Progenitor cell of endocrine pancreas (in vitro differentiated cells): ENCODE data around the gene LSAMP. TPM values are rescaled to one million over a fixed set of nuclear protein-coding genes. Genes with fewer than 3 reads are reported as not detected.

Source experiments
- DNase-seq: peaks from one replicate; pipeline ENCODE4 v3.0.0; 2021; ENCODE audit warnings: low spot score; ENCODE audit not compliant: unreplicated experiment
- H3K27ac Mint-ChIP-seq: 2 replicates; pipeline ENCODE4 v1.8.0; 2021; ENCODE audit warnings: mild to moderate bottlenecking, moderate library complexity, mixed read lengths
- H3K27me3 Mint-ChIP-seq: 2 replicates; pipeline ENCODE4 v1.8.0; 2021; ENCODE audit warnings: mixed read lengths
- H3K36me3 Mint-ChIP-seq: 2 replicates; pipeline ENCODE4 v1.8.0; 2022; ENCODE audit warnings: mixed read lengths; ENCODE audit not compliant: insufficient read depth
- H3K4me1 Mint-ChIP-seq: 2 replicates; pipeline ENCODE4 v1.8.0; 2021; ENCODE audit warnings: low read depth, mixed read lengths
- H3K4me3 Mint-ChIP-seq: 2 replicates; pipeline ENCODE4 v1.8.0; 2021; ENCODE audit warnings: low read depth, mild to moderate bottlenecking, moderate library complexity, mixed read lengths
- H3K9me3 Mint-ChIP-seq: 2 replicates; pipeline ENCODE4 v1.8.0; 2021; ENCODE audit warnings: low read depth, mixed read lengths
- CTCF ChIP-seq: fragments of 200-600 bp; sonication (generic); IDR thresholded peaks from one replicate; pipeline ENCODE4 v1.5.0; 2021; ENCODE audit warnings: antibody characterized with exemption, mild to moderate bottlenecking; ENCODE audit not compliant: unreplicated experiment
- total RNA-seq: library from RNA; stranded (reverse); gene quantifications from 2 replicates; pipeline ENCODE4 v1.2.1, GENCODE V29; 2021

The LSAMP gene
- total RNA-seq, 1 donor from 2014 or later = 20.7 TPM

DNA sequence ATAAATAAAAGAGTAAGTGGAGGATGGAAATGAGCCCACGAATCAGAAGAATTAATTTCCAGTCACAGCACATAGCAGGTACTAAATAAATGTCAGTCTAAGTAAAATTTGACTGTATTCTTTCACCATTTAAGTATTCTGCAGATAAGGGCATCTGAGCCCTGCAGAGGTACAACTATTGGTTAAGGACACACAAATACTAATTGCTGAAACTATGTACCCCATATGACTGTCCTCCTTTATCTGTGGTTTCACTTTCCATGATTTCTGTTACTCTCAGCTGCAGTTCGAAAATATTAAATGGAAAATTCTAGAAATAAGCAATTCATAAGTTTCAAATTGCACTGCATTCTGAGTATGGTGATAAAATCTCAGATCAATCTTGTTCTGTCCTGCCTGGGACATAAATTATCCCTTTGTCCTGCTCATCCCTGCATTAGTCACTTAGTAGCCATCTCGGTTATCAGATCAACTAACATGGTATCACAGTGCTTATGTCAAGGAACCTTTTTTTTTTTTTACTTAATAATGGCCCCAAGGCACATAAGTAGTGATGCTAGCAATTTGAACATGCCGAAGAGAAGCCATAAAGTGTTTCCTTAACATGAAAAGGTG lies 95.1 kb downstream of the LSAMP start:
- H3K36me3 Mint-ChIP-seq = no peaks in the 10 kb centered on the region
- H3K4me3 Mint-ChIP-seq = no peak overlapping the region
- no peak for DNase-seq
- H3K27ac Mint-ChIP-seq = no peak overlapping the region
- no peaks in the 10 kb centered on the region for H3K27me3 Mint-ChIP-seq
- H3K9me3 Mint-ChIP-seq = no peaks in the 10 kb centered on the region
- H3K4me1 Mint-ChIP-seq = no peaks in the 10 kb centered on the region
- no peak for TF ChIP-seq CTCF

GRCh38 chr3:116348216-116348615 lies 97.1 kb downstream of the LSAMP start:
- peaks cover 12% of the 10 kb centered on the region for H3K4me1 Mint-ChIP-seq

GRCh38 chr3:116342499-116342898 lies 102.8 kb downstream of the LSAMP start:
- no peak for DNase-seq
- no peaks in the 10 kb centered on the region for H3K9me3 Mint-ChIP-seq
- H3K4me3 Mint-ChIP-seq = no peak overlapping the region
- H3K4me1 Mint-ChIP-seq = peaks cover 17% of the 10 kb centered on the region
- no peaks in the 10 kb centered on the region for H3K27me3 Mint-ChIP-seq
- H3K36me3 Mint-ChIP-seq = no peaks in the 10 kb centered on the region
- no peak overlapping the region for H3K27ac Mint-ChIP-seq
- TF ChIP-seq CTCF = no peak

More at GRCh38 chr3:116348216-116348615, 97.1 kb downstream of the LSAMP start:
- H3K4me3 Mint-ChIP-seq = no peak overlapping the region
- no peaks in the 10 kb centered on the region for H3K27me3 Mint-ChIP-seq
- no peak overlapping the region for H3K27ac Mint-ChIP-seq
- no peak for DNase-seq
- H3K36me3 Mint-ChIP-seq = no peaks in the 10 kb centered on the region
- no peaks in the 10 kb centered on the region for H3K9me3 Mint-ChIP-seq
- no peak for TF ChIP-seq CTCF

DNA sequence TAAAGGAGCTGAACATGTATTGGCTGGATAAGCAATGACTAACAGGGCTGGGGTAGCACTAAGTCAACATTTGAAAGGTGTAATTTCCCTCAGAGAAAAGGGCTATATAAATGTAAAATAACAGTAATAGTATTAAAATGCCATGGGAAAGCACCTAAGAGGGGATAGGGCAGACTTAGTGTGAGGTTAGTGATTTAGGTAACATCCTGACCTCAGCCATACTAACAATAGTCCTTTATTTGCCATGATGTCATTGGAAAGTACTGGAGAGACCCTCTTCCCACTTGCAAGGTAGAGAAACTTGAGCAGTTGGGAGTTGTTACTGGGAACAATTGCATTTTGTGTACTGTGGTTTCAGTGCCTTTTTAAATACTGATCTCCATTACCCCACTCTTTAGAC lies 103.4 kb downstream of the LSAMP start:
- no peak overlapping the region for H3K4me3 Mint-ChIP-seq
- H3K36me3 Mint-ChIP-seq = no peaks in the 10 kb centered on the region
- H3K9me3 Mint-ChIP-seq = no peaks in the 10 kb centered on the region
- no peak for DNase-seq
- TF ChIP-seq CTCF = no peak
- H3K27ac Mint-ChIP-seq = no peak overlapping the region
- H3K27me3 Mint-ChIP-seq = no peaks in the 10 kb centered on the region
- H3K4me1 Mint-ChIP-seq = peaks cover 17% of the 10 kb centered on the region

DNA sequence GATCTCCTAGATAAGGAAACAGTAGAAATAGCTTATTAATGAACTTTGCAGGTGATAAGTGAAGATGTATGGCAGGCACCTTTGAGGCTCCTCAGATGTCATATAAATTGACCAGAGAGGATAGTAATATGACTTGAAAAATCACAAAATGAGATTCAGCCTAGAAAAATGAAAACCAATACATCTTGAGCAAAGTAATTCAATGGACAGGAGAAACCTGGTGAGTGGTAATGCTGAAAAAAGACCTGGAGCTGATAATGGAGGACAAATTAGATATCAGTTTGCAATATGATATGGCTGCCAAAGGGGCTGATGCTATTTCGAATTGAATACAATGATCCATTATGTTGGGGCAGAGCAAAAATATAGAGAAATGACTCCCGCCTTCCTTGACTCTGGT lies 103.9 kb downstream of the LSAMP start:
- peaks cover 17% of the 10 kb centered on the region for H3K4me1 Mint-ChIP-seq
- H3K4me3 Mint-ChIP-seq = no peak overlapping the region
- no peak for DNase-seq
- no peak overlapping the region for H3K27ac Mint-ChIP-seq
- H3K36me3 Mint-ChIP-seq = no peaks in the 10 kb centered on the region
- no peaks in the 10 kb centered on the region for H3K9me3 Mint-ChIP-seq
- no peak for TF ChIP-seq CTCF
- H3K27me3 Mint-ChIP-seq = no peaks in the 10 kb centered on the region
